ENCODE data around the gene SCAPER.

SCAPER gene

GRCh38 chr15:76812381-76812780 is 92.8 kb downstream of the SCAPER start:
- no peak for DNase-seq (ENCODE audit: low spot score)
- H3K14ac ChIP-seq (ENCODE audit: low read length), result no peak overlapping the region
- H3K9ac ChIP-seq (ENCODE audit: low read depth, low read length, poor library complexity), result no peak overlapping the region
- H2BK120ac ChIP-seq (ENCODE audit: low read depth, low read length), result no peak overlapping the region
- H3K4me3 ChIP-seq (ENCODE audit: low read length in 2 of 2), result no peak overlapping the region
- no peaks in the 10 kb centered on the region for H3K79me1 ChIP-seq (ENCODE audit: low read depth, low read length)
- H2AK5ac ChIP-seq (ENCODE audit: low read depth, low read length), result no peak overlapping the region
- H3K18ac ChIP-seq (ENCODE audit: low read length), result no peak overlapping the region
- H3K27me3 ChIP-seq (ENCODE audit: control insufficient read depth in 3 of 3, insufficient read depth in 3 of 3, low read depth in 1 of 3, low read length in 3 of 3), result no peaks in the 10 kb centered on the region
- H3K27ac ChIP-seq (replicated peaks; ENCODE audit: low read length), result no peak overlapping the region
- no CpG with 5 or more reads among the region's 4 CpGs for WGBS, 2 donors (ENCODE audit: extremely low coverage in 2 of 2, insufficient read length in 2 of 2, insufficient replicate concordance in 1 of 2)
- H2BK15ac ChIP-seq (ENCODE audit: low read length), result no peak overlapping the region
- H3K4ac ChIP-seq (ENCODE audit: low read length), result no peak overlapping the region
- no peaks in the 10 kb centered on the region for H3K4me1 ChIP-seq (ENCODE audit: control insufficient read depth in 2 of 2, insufficient read depth in 1 of 2, low read depth in 1 of 2, low read length in 2 of 2)
- no peak overlapping the region for H2AFZ ChIP-seq (ENCODE audit: low read length)
- H2BK12ac ChIP-seq (ENCODE audit: low read length), result no peak overlapping the region
- H4K8ac ChIP-seq (ENCODE audit: low read depth, low read length), result no peak overlapping the region
- H3K9me3 ChIP-seq (replicated peaks in 1 of 2; ENCODE audit: control insufficient read depth in 2 of 2, insufficient read depth in 1 of 2, low read depth in 1 of 2, low read length in 2 of 2), result no peaks in the 10 kb centered on the region
- no peaks in the 10 kb centered on the region for H3K36me3 ChIP-seq (replicated peaks in 1 of 2; ENCODE audit: control insufficient read depth in 2 of 2, insufficient read depth in 2 of 2, low read length in 2 of 2)
- no peak overlapping the region for H3K23ac ChIP-seq (ENCODE audit: low read depth, low read length, poor library complexity)
- H3K4me2 ChIP-seq (ENCODE audit: insufficient read depth, low read length, poor library complexity, severe bottlenecking), result no peak overlapping the region
- no peak overlapping the region for H2BK5ac ChIP-seq (ENCODE audit: low read length)
- H4K91ac ChIP-seq (ENCODE audit: low read depth, low read length, poor library complexity), result no peak overlapping the region

GRCh38 chr15:76809412-76810103 is 95.6 kb downstream of the SCAPER start:
- Histone ChIP-seq H2BK12ac (ENCODE audit: low read length) (no peak overlapping the region), H3K18ac (ENCODE audit: low read length) (no peak overlapping the region), H3K27me3 (ENCODE audit: control insufficient read depth in 3 of 3, insufficient read depth in 3 of 3, low read depth in 1 of 3, low read length in 3 of 3) (no peaks in the 10 kb centered on the region), H3K4me1 (ENCODE audit: control insufficient read depth in 2 of 2, insufficient read depth in 1 of 2, low read depth in 1 of 2, low read length in 2 of 2) (no peaks in the 10 kb centered on the region), H3K4ac (ENCODE audit: low read length) (no peak overlapping the region), H2AK5ac (ENCODE audit: low read depth, low read length) (no peak overlapping the region), H2BK5ac (ENCODE audit: low read length) (no peak overlapping the region), H4K91ac (ENCODE audit: low read depth, low read length, poor library complexity) (no peak overlapping the region), H4K8ac (ENCODE audit: low read depth, low read length) (no peak overlapping the region), H3K79me1 (ENCODE audit: low read depth, low read length) (no peaks in the 10 kb centered on the region), H3K36me3 (replicated peaks in 1 of 2; ENCODE audit: control insufficient read depth in 2 of 2, insufficient read depth in 2 of 2, low read length in 2 of 2) (no peaks in the 10 kb centered on the region), H2BK15ac (ENCODE audit: low read length) (no peak overlapping the region), H2BK120ac (ENCODE audit: low read depth, low read length) (no peak overlapping the region), H3K14ac (ENCODE audit: low read length) (no peak overlapping the region), H3K9me3 (replicated peaks in 1 of 2; ENCODE audit: control insufficient read depth in 2 of 2, insufficient read depth in 1 of 2, low read depth in 1 of 2, low read length in 2 of 2) (no peaks in the 10 kb centered on the region), H3K23ac (ENCODE audit: low read depth, low read length, poor library complexity) (no peak overlapping the region), H2AFZ (ENCODE audit: low read length) (no peak overlapping the region), H3K4me2 (ENCODE audit: insufficient read depth, low read length, poor library complexity, severe bottlenecking) (no peak overlapping the region), H3K9ac (ENCODE audit: low read depth, low read length, poor library complexity) (no peak overlapping the region), H3K27ac (replicated peaks; ENCODE audit: low read length) (no peak overlapping the region), H3K4me3 (ENCODE audit: low read length in 2 of 2) (no peak overlapping the region)
- WGBS, 2 donors (ENCODE audit: extremely low coverage in 2 of 2, insufficient read length in 2 of 2, insufficient replicate concordance in 1 of 2), result no CpG with 5 or more reads among the region's 3 CpGs
- no peak for DNase-seq (ENCODE audit: low spot score)

GRCh38 chr15:76803049-76803571 is 102.0 kb downstream of the SCAPER start:
- Histone ChIP-seq H3K79me1 (ENCODE audit: low read depth, low read length) (no peaks in the 10 kb centered on the region), H4K91ac (ENCODE audit: low read depth, low read length, poor library complexity) (no peak overlapping the region), H3K23ac (ENCODE audit: low read depth, low read length, poor library complexity) (no peak overlapping the region), H3K4me2 (ENCODE audit: insufficient read depth, low read length, poor library complexity, severe bottlenecking) (no peak overlapping the region), H2BK5ac (ENCODE audit: low read length) (no peak overlapping the region), H3K27me3 (ENCODE audit: control insufficient read depth in 3 of 3, insufficient read depth in 3 of 3, low read depth in 1 of 3, low read length in 3 of 3) (no peaks in the 10 kb centered on the region), H4K8ac (ENCODE audit: low read depth, low read length) (no peak overlapping the region), H3K9ac (ENCODE audit: low read depth, low read length, poor library complexity) (no peak overlapping the region), H3K4me3 (ENCODE audit: low read length in 2 of 2) (no peak overlapping the region), H3K18ac (ENCODE audit: low read length) (no peak overlapping the region), H2BK12ac (ENCODE audit: low read length) (no peak overlapping the region), H3K4ac (ENCODE audit: low read length) (no peak overlapping the region), H3K4me1 (ENCODE audit: control insufficient read depth in 2 of 2, insufficient read depth in 1 of 2, low read depth in 1 of 2, low read length in 2 of 2) (no peaks in the 10 kb centered on the region), H2AFZ (ENCODE audit: low read length) (no peak overlapping the region), H2BK120ac (ENCODE audit: low read depth, low read length) (no peak overlapping the region), H3K14ac (ENCODE audit: low read length) (no peak overlapping the region), H3K27ac (replicated peaks; ENCODE audit: low read length) (no peak overlapping the region), H2BK15ac (ENCODE audit: low read length) (no peak overlapping the region), H3K9me3 (replicated peaks in 1 of 2; ENCODE audit: control insufficient read depth in 2 of 2, insufficient read depth in 1 of 2, low read depth in 1 of 2, low read length in 2 of 2) (no peaks in the 10 kb centered on the region), H3K36me3 (replicated peaks in 1 of 2; ENCODE audit: control insufficient read depth in 2 of 2, insufficient read depth in 2 of 2, low read length in 2 of 2) (peaks cover 2 to 9% of the 10 kb centered on the region in 2 donors), H2AK5ac (ENCODE audit: low read depth, low read length) (no peak overlapping the region)
- no CpG with 5 or more reads among the region's 1 CpG for WGBS, 2 donors (ENCODE audit: extremely low coverage in 2 of 2, insufficient read length in 2 of 2, insufficient replicate concordance in 1 of 2)
- DNase-seq (ENCODE audit: low spot score), result no peak

GRCh38 chr15:76802411-76802810 is 102.7 kb downstream of the SCAPER start:
- Histone ChIP-seq H3K23ac (ENCODE audit: low read depth, low read length, poor library complexity) (no peak overlapping the region), H4K8ac (ENCODE audit: low read depth, low read length) (no peak overlapping the region), H2AK5ac (ENCODE audit: low read depth, low read length) (no peak overlapping the region), H3K4me3 (ENCODE audit: low read length in 2 of 2) (no peak overlapping the region), H3K9ac (ENCODE audit: low read depth, low read length, poor library complexity) (no peak overlapping the region), H3K9me3 (replicated peaks in 1 of 2; ENCODE audit: control insufficient read depth in 2 of 2, insufficient read depth in 1 of 2, low read depth in 1 of 2, low read length in 2 of 2) (no peaks in the 10 kb centered on the region), H3K4me2 (ENCODE audit: insufficient read depth, low read length, poor library complexity, severe bottlenecking) (no peak overlapping the region), H3K27me3 (ENCODE audit: control insufficient read depth in 3 of 3, insufficient read depth in 3 of 3, low read depth in 1 of 3, low read length in 3 of 3) (no peaks in the 10 kb centered on the region), H3K4ac (ENCODE audit: low read length) (no peak overlapping the region), H3K18ac (ENCODE audit: low read length) (no peak overlapping the region), H3K4me1 (ENCODE audit: control insufficient read depth in 2 of 2, insufficient read depth in 1 of 2, low read depth in 1 of 2, low read length in 2 of 2) (no peaks in the 10 kb centered on the region), H3K14ac (ENCODE audit: low read length) (no peak overlapping the region), H4K91ac (ENCODE audit: low read depth, low read length, poor library complexity) (no peak overlapping the region), H2BK15ac (ENCODE audit: low read length) (no peak overlapping the region), H3K79me1 (ENCODE audit: low read depth, low read length) (no peaks in the 10 kb centered on the region), H2AFZ (ENCODE audit: low read length) (no peak overlapping the region), H3K36me3 (replicated peaks in 1 of 2; ENCODE audit: control insufficient read depth in 2 of 2, insufficient read depth in 2 of 2, low read length in 2 of 2) (peaks cover 2 to 9% of the 10 kb centered on the region in 2 donors), H3K27ac (replicated peaks; ENCODE audit: low read length) (no peak overlapping the region), H2BK120ac (ENCODE audit: low read depth, low read length) (no peak overlapping the region), H2BK5ac (ENCODE audit: low read length) (no peak overlapping the region), H2BK12ac (ENCODE audit: low read length) (no peak overlapping the region)
- no peak for DNase-seq (ENCODE audit: low spot score)
- no CpG with 5 or more reads among the region's 3 CpGs for WGBS, 2 donors (ENCODE audit: extremely low coverage in 2 of 2, insufficient read length in 2 of 2, insufficient replicate concordance in 1 of 2)

All from neuronal stem cell (in vitro differentiated cells).